Measurements from ENCODE around the gene LCLAT1.

The LCLAT1 gene

GRCh38 chr2:30443081-30443480 is 4.0 kb upstream of the LCLAT1 start:
- Histone ChIP-seq H3K4me3 (ENCODE audit: extremely low read depth, insufficient read depth, low read length, poor library complexity, severe bottlenecking) (no peak overlapping the region), H3K27ac (ENCODE audit: low read depth, low read length, severe bottlenecking) (no peak overlapping the region), H3K36me3 (ENCODE audit: control insufficient read depth, insufficient read depth, low read length) (no peaks in the 10 kb centered on the region), H3K9me3 (ENCODE audit: control insufficient read depth, low read length) (no peaks in the 10 kb centered on the region), H3K4me1 (ENCODE audit: control insufficient read depth, insufficient read depth, low read length, poor library complexity, severe bottlenecking) (no peaks in the 10 kb centered on the region)

GRCh38 chr2:30444273-30444672 is 2.8 kb upstream of the LCLAT1 start:
- no peak overlapping the region for H3K27ac ChIP-seq (ENCODE audit: low read depth, low read length, severe bottlenecking)
- no peaks in the 10 kb centered on the region for H3K4me1 ChIP-seq (ENCODE audit: control insufficient read depth, insufficient read depth, low read length, poor library complexity, severe bottlenecking)
- H3K9me3 ChIP-seq (ENCODE audit: control insufficient read depth, low read length): no peaks in the 10 kb centered on the region
- WGBS, 2 experiments (ENCODE audit: insufficient coverage in 2 of 2): no CpG with 5 or more reads among the region's 3 CpGs
- H3K36me3 ChIP-seq (ENCODE audit: control insufficient read depth, insufficient read depth, low read length): no peaks in the 10 kb centered on the region
- H3K4me3 ChIP-seq (ENCODE audit: extremely low read depth, insufficient read depth, low read length, poor library complexity, severe bottlenecking): no peak overlapping the region

GRCh38 chr2:30445266-30445821 is 1.7 kb upstream of the LCLAT1 start:
- peaks cover 1% of the 10 kb centered on the region for H3K36me3 ChIP-seq (ENCODE audit: control insufficient read depth, insufficient read depth, low read length)
- H3K4me3 ChIP-seq (ENCODE audit: extremely low read depth, insufficient read depth, low read length, poor library complexity, severe bottlenecking): no peak overlapping the region
- H3K4me1 ChIP-seq (ENCODE audit: control insufficient read depth, insufficient read depth, low read length, poor library complexity, severe bottlenecking): no peaks in the 10 kb centered on the region
- WGBS, 2 experiments (ENCODE audit: insufficient coverage in 2 of 2): 78 to 94% methylated on average over 4 to 5 of the region's 6 CpGs
- H3K9me3 ChIP-seq (ENCODE audit: control insufficient read depth, low read length): no peaks in the 10 kb centered on the region
- no peak overlapping the region for H3K27ac ChIP-seq (ENCODE audit: low read depth, low read length, severe bottlenecking)

- H3K9me3 ChIP-seq (ENCODE audit: control insufficient read depth, low read length): no peaks in the 10 kb centered on the region
- peaks cover 6% of the 10 kb centered on the region for H3K36me3 ChIP-seq (ENCODE audit: control insufficient read depth, insufficient read depth, low read length)
- peak overlapping the region; percentile 83 for H3K4me3 ChIP-seq (ENCODE audit: extremely low read depth, insufficient read depth, low read length, poor library complexity, severe bottlenecking)
- WGBS, 2 experiments (ENCODE audit: insufficient coverage in 2 of 2): 27 to 32% methylated on average over 9 of the region's 12 CpGs
- H3K4me1 ChIP-seq (ENCODE audit: control insufficient read depth, insufficient read depth, low read length, poor library complexity, severe bottlenecking): no peaks in the 10 kb centered on the region
- H3K27ac ChIP-seq (ENCODE audit: low read depth, low read length, severe bottlenecking): peak overlapping the region; percentile 57
Observed at GRCh38 chr2:30446602-30447148, 371 bp upstream of the LCLAT1 start.

GRCh38 chr2:30448308-30448707 is 1.3 kb downstream of the LCLAT1 start:
- H3K4me1 ChIP-seq (ENCODE audit: control insufficient read depth, insufficient read depth, low read length, poor library complexity, severe bottlenecking): no peaks in the 10 kb centered on the region
- 76 to 100% methylated on average over 3 of the region's 4 CpGs for WGBS, 2 experiments (ENCODE audit: insufficient coverage in 2 of 2)
- H3K4me3 ChIP-seq (ENCODE audit: extremely low read depth, insufficient read depth, low read length, poor library complexity, severe bottlenecking): no peak overlapping the region
- H3K27ac ChIP-seq (ENCODE audit: low read depth, low read length, severe bottlenecking): no peak overlapping the region
- peaks cover 6% of the 10 kb centered on the region for H3K36me3 ChIP-seq (ENCODE audit: control insufficient read depth, insufficient read depth, low read length)
- H3K9me3 ChIP-seq (ENCODE audit: control insufficient read depth, low read length): no peaks in the 10 kb centered on the region

GRCh38 chr2:30448866-30449265 is 1.8 kb downstream of the LCLAT1 start:
- no peaks in the 10 kb centered on the region for H3K4me1 ChIP-seq (ENCODE audit: control insufficient read depth, insufficient read depth, low read length, poor library complexity, severe bottlenecking)
- H3K9me3 ChIP-seq (ENCODE audit: control insufficient read depth, low read length): no peaks in the 10 kb centered on the region
- H3K4me3 ChIP-seq (ENCODE audit: extremely low read depth, insufficient read depth, low read length, poor library complexity, severe bottlenecking): no peak overlapping the region
- H3K27ac ChIP-seq (ENCODE audit: low read depth, low read length, severe bottlenecking): no peak overlapping the region
- H3K36me3 ChIP-seq (ENCODE audit: control insufficient read depth, insufficient read depth, low read length): peaks cover 6% of the 10 kb centered on the region
- WGBS, 2 experiments (ENCODE audit: insufficient coverage in 2 of 2): no CpG with 5 or more reads among the region's 2 CpGs

GRCh38 chr2:30450025-30450424 is 3.0 kb downstream of the LCLAT1 start:
- 100% methylated on average over 1 of the region's 1 CpG for WGBS, 2 experiments (ENCODE audit: insufficient coverage in 2 of 2)
- peaks cover 6% of the 10 kb centered on the region for H3K36me3 ChIP-seq (ENCODE audit: control insufficient read depth, insufficient read depth, low read length)
- H3K9me3 ChIP-seq (ENCODE audit: control insufficient read depth, low read length): no peaks in the 10 kb centered on the region
- H3K27ac ChIP-seq (ENCODE audit: low read depth, low read length, severe bottlenecking): no peak overlapping the region
- no peaks in the 10 kb centered on the region for H3K4me1 ChIP-seq (ENCODE audit: control insufficient read depth, insufficient read depth, low read length, poor library complexity, severe bottlenecking)
- no peak overlapping the region for H3K4me3 ChIP-seq (ENCODE audit: extremely low read depth, insufficient read depth, low read length, poor library complexity, severe bottlenecking)

GRCh38 chr2:30453498-30453897 is 6.5 kb downstream of the LCLAT1 start:
- H3K36me3 ChIP-seq (ENCODE audit: control insufficient read depth, insufficient read depth, low read length): peaks cover 6% of the 10 kb centered on the region

GRCh38 chr2:30454571-30454970 is 7.5 kb downstream of the LCLAT1 start:
- WGBS, 2 experiments (ENCODE audit: insufficient coverage in 2 of 2): 77% methylated on average over 3 of the region's 6 CpGs; no CpG with 5 or more reads in 1 of the 2 experiments
- H3K27ac ChIP-seq (ENCODE audit: low read depth, low read length, severe bottlenecking): no peak overlapping the region
- no peak overlapping the region for H3K4me3 ChIP-seq (ENCODE audit: extremely low read depth, insufficient read depth, low read length, poor library complexity, severe bottlenecking)
- peaks cover 6% of the 10 kb centered on the region for H3K36me3 ChIP-seq (ENCODE audit: control insufficient read depth, insufficient read depth, low read length)
- H3K4me1 ChIP-seq (ENCODE audit: control insufficient read depth, insufficient read depth, low read length, poor library complexity, severe bottlenecking): no peaks in the 10 kb centered on the region
- H3K9me3 ChIP-seq (ENCODE audit: control insufficient read depth, low read length): no peaks in the 10 kb centered on the region

More at GRCh38 chr2:30453498-30453897, 6.5 kb downstream of the LCLAT1 start:
- Histone ChIP-seq H3K4me3 (ENCODE audit: extremely low read depth, insufficient read depth, low read length, poor library complexity, severe bottlenecking) (no peak overlapping the region), H3K4me1 (ENCODE audit: control insufficient read depth, insufficient read depth, low read length, poor library complexity, severe bottlenecking) (no peaks in the 10 kb centered on the region), H3K27ac (ENCODE audit: low read depth, low read length, severe bottlenecking) (no peak overlapping the region), H3K9me3 (ENCODE audit: control insufficient read depth, low read length) (no peaks in the 10 kb centered on the region)
- 93 to 100% methylated on average over 1 to 2 of the region's 5 CpGs for WGBS, 2 experiments (ENCODE audit: insufficient coverage in 2 of 2)

- WGBS, 2 experiments (ENCODE audit: insufficient coverage in 2 of 2): 83 to 100% methylated on average over 4 to 5 of the region's 7 CpGs
- no peak overlapping the region for H3K4me3 ChIP-seq (ENCODE audit: extremely low read depth, insufficient read depth, low read length, poor library complexity, severe bottlenecking)
- H3K27ac ChIP-seq (ENCODE audit: low read depth, low read length, severe bottlenecking): no peak overlapping the region
- H3K4me1 ChIP-seq (ENCODE audit: control insufficient read depth, insufficient read depth, low read length, poor library complexity, severe bottlenecking): no peaks in the 10 kb centered on the region
- H3K9me3 ChIP-seq (ENCODE audit: control insufficient read depth, low read length): no peaks in the 10 kb centered on the region
- H3K36me3 ChIP-seq (ENCODE audit: control insufficient read depth, insufficient read depth, low read length): peaks cover 6% of the 10 kb centered on the region
Observed at GRCh38 chr2:30455114-30455738, 8.2 kb downstream of the LCLAT1 start.

GRCh38 chr2:30456106-30456505 is 9.1 kb downstream of the LCLAT1 start:
- WGBS, 2 experiments (ENCODE audit: insufficient coverage in 2 of 2): 93 to 100% methylated on average over 1 to 2 of the region's 2 CpGs
- no peak overlapping the region for H3K27ac ChIP-seq (ENCODE audit: low read depth, low read length, severe bottlenecking)
- H3K36me3 ChIP-seq (ENCODE audit: control insufficient read depth, insufficient read depth, low read length): no peaks in the 10 kb centered on the region
- no peak overlapping the region for H3K4me3 ChIP-seq (ENCODE audit: extremely low read depth, insufficient read depth, low read length, poor library complexity, severe bottlenecking)
- no peaks in the 10 kb centered on the region for H3K4me1 ChIP-seq (ENCODE audit: control insufficient read depth, insufficient read depth, low read length, poor library complexity, severe bottlenecking)
- H3K9me3 ChIP-seq (ENCODE audit: control insufficient read depth, low read length): no peaks in the 10 kb centered on the region

All from mesodermal cell (in vitro differentiated cells).